CD14-positive monocyte (primary cell): ENCODE results near the gene KDM3A. TPM values are rescaled to one million over a fixed set of nuclear protein-coding genes. Genes with fewer than 3 reads are reported as not detected.

ENCODE experiments used
- DNase-seq, 3 donors: peaks; one replicate each; pipeline ENCODE4 v3.0.0-alpha.2; 2011 to 2022
- H2AFZ ChIP-seq: 2 replicates; pipeline ENCODE4 v1.6.0; 2012; ENCODE audit warnings: mild to moderate bottlenecking, low read depth, low read length, inconsistent platforms; ENCODE audit not compliant: insufficient read depth, poor library complexity, severe bottlenecking
- H3K27ac ChIP-seq, 2 donors: 1 replicate in 1 of 2; 2 replicates in 1 of 2; pipeline ENCODE4 v1.5.1; 2012 to 2013; ENCODE audit warnings: low read length in 2 of 2, control low read depth in 1 of 2, inconsistent platforms in 1 of 2, low read depth in 1 of 2, mild to moderate bottlenecking in 1 of 2
- H3K27me3 ChIP-seq, 2 donors: one replicate each; pipeline versions ENCODE4 v1.6.0 to v1.6.1; 2011 to 2013; ENCODE audit warnings: low read length in 2 of 2; ENCODE audit not compliant: control insufficient read depth in 2 of 2, insufficient read depth in 2 of 2
- H3K36me3 ChIP-seq, 2 donors: replicated peaks in 1 of 2; 1 replicate in 1 of 2; 2 replicates in 1 of 2; pipeline versions ENCODE4 v1.5.1 to v1.6.1; 2012 to 2013; ENCODE audit warnings: low read length in 2 of 2, control low read depth in 1 of 2, inconsistent platforms in 1 of 2, mild to moderate bottlenecking in 1 of 2; ENCODE audit not compliant: insufficient read depth in 2 of 2, control insufficient read depth in 1 of 2
- H3K4me1 ChIP-seq, 2 donors: 1 replicate in 1 of 2; 2 replicates in 1 of 2; pipeline versions ENCODE4 v1.5.1 to v1.6.1; 2012 to 2013; ENCODE audit warnings: low read length in 2 of 2, control low read depth in 1 of 2, inconsistent platforms in 1 of 2, mild to moderate bottlenecking in 1 of 2, moderate library complexity in 1 of 2; ENCODE audit not compliant: insufficient read depth in 2 of 2, control insufficient read depth in 1 of 2
- H3K4me2 ChIP-seq: replicated peaks from 2 replicates; pipeline ENCODE3; 2012; ENCODE audit warnings: low read length, moderate library complexity, mild to moderate bottlenecking; ENCODE audit not compliant: poor library complexity, severe bottlenecking; ENCODE audit errors: extremely low read depth
- H3K4me3 ChIP-seq, 3 experiments: fragments of 200-600 bp in 1 of 3; sonication (generic) in 1 of 3; replicated peaks in 1 of 3; 1 replicate in 2 of 3; 2 replicates in 1 of 3; pipeline ENCODE4 v1.5.1; 2011 to 2013; ENCODE audit warnings: low read length in 3 of 3, mild to moderate bottlenecking in 3 of 3, control low read depth in 2 of 3, low read depth in 2 of 3, inconsistent platforms in 1 of 3, moderate library complexity in 1 of 3
- H3K79me2 ChIP-seq: 2 replicates; pipeline ENCODE4 v1.6.0; 2012; ENCODE audit warnings: mild to moderate bottlenecking, control low read depth, inconsistent platforms, low read length, moderate library complexity; ENCODE audit not compliant: insufficient read depth
- H3K9ac ChIP-seq: 2 replicates; pipeline ENCODE4 v1.6.0; 2017; ENCODE audit warnings: low read length, mild to moderate bottlenecking; ENCODE audit not compliant: insufficient read depth, poor library complexity, severe bottlenecking
- H3K9me3 ChIP-seq, 2 donors: replicated peaks in 1 of 2; 1 replicate in 1 of 2; 2 replicates in 1 of 2; pipeline versions ENCODE4 v1.5.1 to v1.6.1; 2012 to 2013; ENCODE audit warnings: low read length in 2 of 2, control low read depth in 1 of 2; ENCODE audit not compliant: control insufficient read depth in 1 of 2, insufficient read depth in 1 of 2
- H4K20me1 ChIP-seq: 2 replicates; pipeline ENCODE4 v1.6.0; 2012; ENCODE audit warnings: mild to moderate bottlenecking, low read length, control low read depth, moderate library complexity; ENCODE audit not compliant: insufficient read depth
- H3K27ac Mint-ChIP-seq, 7 donors: one replicate each; pipeline ENCODE4 v1.8.0; 2020; ENCODE audit warnings: mild to moderate bottlenecking in 7 of 7, mixed read lengths in 7 of 7, moderate library complexity in 6 of 7, inconsistent platforms in 2 of 7
- H3K27me3 Mint-ChIP-seq, 3 donors: one replicate each; pipeline ENCODE4 v1.8.0; 2021 to 2022; ENCODE audit warnings: low read depth in 3 of 3, mild to moderate bottlenecking in 3 of 3, mixed read lengths in 3 of 3, moderate library complexity in 3 of 3, inconsistent platforms in 1 of 3
- H3K36me3 Mint-ChIP-seq, 2 donors: one replicate each; pipeline ENCODE4 v1.8.0; 2020; ENCODE audit warnings: mixed read lengths in 2 of 2, inconsistent platforms in 1 of 2, mild to moderate bottlenecking in 1 of 2
- H3K4me1 Mint-ChIP-seq: one replicate; pipeline ENCODE4 v1.8.0; 2020; ENCODE audit warnings: mild to moderate bottlenecking, mixed read lengths
- H3K4me3 Mint-ChIP-seq, 2 donors: one replicate each; pipeline ENCODE4 v1.8.0; 2020; ENCODE audit warnings: mild to moderate bottlenecking in 2 of 2, mixed read lengths in 2 of 2, moderate library complexity in 1 of 2
- H3K9me3 Mint-ChIP-seq, 7 donors: one replicate each; pipeline ENCODE4 v1.8.0; 2020 to 2022; ENCODE audit warnings: mixed read lengths in 7 of 7, mild to moderate bottlenecking in 6 of 7, moderate library complexity in 6 of 7, inconsistent platforms in 2 of 7
- CTCF ChIP-seq: fragments of 200-600 bp; IDR thresholded peaks from one replicate; pipeline ENCODE4 v1.8.0; 2022; ENCODE audit warnings: antibody characterized with exemption, mild to moderate bottlenecking
- WGBS: methylation state at CpG from one replicate; pipeline ENCODE4 v1.1.5; 2013; ENCODE audit warnings: missing lambda C conversion rate; ENCODE audit not compliant: insufficient coverage; 5-methylcytosine and 5-hydroxymethylcytosine counted together
- intact Hi-C, 2 donors: fragments of 100-400 bp; cut with micrococcal nuclease; formaldehyde crosslinking; loops; one replicate each; pipeline versions ENCODE4 v1.15.0 to v1.15.1; 2023
- polyA plus RNA-seq, 3 donors: library from polyadenylated mRNA; depleted of rRNA in 1 of 3; unstranded in 2 of 3; stranded (reverse) in 1 of 3; fragments of 300-500 nt in 2 of 3; fragments of >200 nt in 1 of 3; fragmentation: Illumina TruSeq in 2 of 3; gene quantifications; 1 replicate in 2 of 3; 2 replicates in 1 of 3; pipeline ENCODE4 v1.2.3, GENCODE V29; 2012 to 2021

KDM3A gene
- polyA plus RNA-seq, 3 donors = 3.3 to 21.2 (median 7.4) TPM

- Histone ChIP-seq H4K20me1 (no peaks in the 10 kb centered on the region), H3K9me3 (no peaks in the 10 kb centered on the region), H3K27ac (no peak overlapping the region), H3K27me3 (no peaks in the 10 kb centered on the region), H3K4me2 (no peak overlapping the region), H3K9ac (no peak overlapping the region), H3K4me1 (no peaks in the 10 kb centered on the region), H3K4me3 (no peak overlapping the region), H2AFZ (no peak overlapping the region), H3K79me2 (no peaks in the 10 kb centered on the region), H3K36me3 (peaks cover 95 to 100% of the 10 kb centered on the region in 2 donors)
- Mint-ChIP-seq H3K4me3 (no peak overlapping the region), H3K4me1 (no peaks in the 10 kb centered on the region), H3K27ac (no peak overlapping the region), H3K9me3 (no peaks in the 10 kb centered on the region), H3K36me3 (peaks cover 82 to 91% of the 10 kb centered on the region in 2 donors), H3K27me3 (no peaks in the 10 kb centered on the region)
- WGBS = 100% methylated on average over 2 of the region's 3 CpGs
- intact Hi-C loops = no loop called here
- no peak for TF ChIP-seq CTCF
- DNase-seq = no peak
These were observed 20.0 kb downstream of the KDM3A start for GRCh38 chr2:86461042-86461743.

GRCh38 chr2:86464652-86465051, 23.5 kb downstream of the KDM3A start:
- WGBS = 85% methylated on average over 3 of the region's 3 CpGs
- no peaks in the 10 kb centered on the region for H3K4me1 Mint-ChIP-seq
- peaks cover 97 to 100% of the 10 kb centered on the region in 2 donors for H3K36me3 ChIP-seq
- H3K9me3 Mint-ChIP-seq = no peaks in the 10 kb centered on the region
- no peak overlapping the region for H3K4me3 Mint-ChIP-seq
- H3K36me3 Mint-ChIP-seq = peaks cover 82 to 94% of the 10 kb centered on the region in 2 donors
- no peak overlapping the region for H2AFZ ChIP-seq
- TF ChIP-seq CTCF = no peak
- H3K27me3 ChIP-seq = no peaks in the 10 kb centered on the region
- H3K27me3 Mint-ChIP-seq = no peaks in the 10 kb centered on the region
- H4K20me1 ChIP-seq = no peaks in the 10 kb centered on the region
- H3K9me3 ChIP-seq = no peaks in the 10 kb centered on the region
- H3K9ac ChIP-seq = no peak overlapping the region
- H3K27ac ChIP-seq = no peak overlapping the region
- H3K4me2 ChIP-seq = no peak overlapping the region
- intact Hi-C loops = no loop called here
- no peak for DNase-seq
- H3K4me3 ChIP-seq = no peak overlapping the region
- peak overlapping the region in 2 of 7 donors; percentile 4 to 10 for H3K27ac Mint-ChIP-seq
- no peaks in the 10 kb centered on the region for H3K4me1 ChIP-seq
- H3K79me2 ChIP-seq = no peaks in the 10 kb centered on the region
